HG03520 (cell line): ENCODE data around the gene TRPM3.

Experiments
- ATAC-seq: cut with Tn5 transposase; IDR thresholded peaks from one replicate; pipeline ENCODE4 v1.9.1; 2021; ENCODE audit warnings: mild to moderate bottlenecking, moderate library complexity; ENCODE audit not compliant: unreplicated experiment

Gene TRPM3

DNA sequence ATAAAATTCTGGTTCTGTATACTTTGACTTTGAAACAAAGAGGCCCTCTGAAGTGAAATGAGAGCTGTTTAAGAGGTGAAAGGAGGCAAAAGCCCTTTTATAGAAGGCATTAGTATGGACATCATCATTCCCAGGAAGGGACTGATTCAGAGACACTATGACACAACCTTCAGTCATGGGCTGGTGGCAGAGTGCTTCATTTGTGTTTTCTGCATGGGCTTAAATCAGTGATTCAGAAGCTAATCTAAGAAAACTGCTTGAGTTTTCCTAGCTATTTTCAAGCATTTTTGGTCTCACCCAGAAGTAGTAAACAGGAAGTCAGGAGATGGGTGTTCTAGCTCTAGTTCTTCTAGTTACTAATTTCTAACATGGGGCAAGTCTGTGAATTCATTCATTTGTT is 288.9 kb downstream of the TRPM3 start:
- no peak for ATAC-seq

GRCh38 chr9:70830618-70831017 is 290.8 kb downstream of the TRPM3 start:
- no peak for ATAC-seq

- no peak for ATAC-seq
These were observed 291.7 kb downstream of the TRPM3 start for GRCh38 chr9:70829591-70830265.

DNA sequence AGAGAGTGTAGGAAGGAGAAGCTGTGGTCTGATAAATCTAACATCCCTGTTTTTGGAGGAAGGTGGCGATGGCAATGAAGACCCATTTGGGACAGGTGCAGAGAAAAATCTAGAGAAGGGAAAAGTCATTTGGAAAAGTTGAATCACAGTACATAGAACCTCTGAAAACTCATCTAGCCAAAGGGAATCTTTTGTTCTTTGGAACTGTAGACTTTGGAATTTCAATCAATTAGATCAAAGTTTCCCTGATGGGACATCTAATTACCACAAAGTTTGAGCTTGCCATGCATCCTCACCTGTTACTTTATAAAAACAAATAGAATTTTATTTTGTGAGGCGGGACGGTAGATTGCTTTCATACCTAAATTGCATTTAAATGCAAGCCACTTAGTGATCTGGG is 294.9 kb downstream of the TRPM3 start:
- no peak for ATAC-seq

DNA sequence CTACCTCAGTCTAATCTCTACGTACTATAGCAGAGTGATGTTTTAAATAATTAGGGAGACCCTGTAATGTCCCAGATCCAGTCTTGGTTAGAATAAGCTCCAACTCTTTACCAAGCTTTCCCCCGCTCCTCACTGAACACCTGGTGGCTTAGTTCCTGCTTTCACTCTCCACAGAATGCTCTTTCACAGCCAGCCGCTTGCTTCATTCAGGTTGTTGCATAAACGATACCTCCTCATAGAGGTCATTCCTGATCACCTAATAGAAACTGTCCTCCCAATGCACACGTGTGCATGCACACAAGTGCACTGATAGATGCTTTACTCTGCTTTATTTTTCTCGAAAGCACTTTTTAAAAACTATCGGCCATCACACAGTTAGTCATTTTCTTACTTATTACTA is 298.1 kb downstream of the TRPM3 start:
- no peak for ATAC-seq

- ATAC-seq: no peak
These were observed 304.1 kb downstream of the TRPM3 start for GRCh38 chr9:70817311-70817710.

DNA sequence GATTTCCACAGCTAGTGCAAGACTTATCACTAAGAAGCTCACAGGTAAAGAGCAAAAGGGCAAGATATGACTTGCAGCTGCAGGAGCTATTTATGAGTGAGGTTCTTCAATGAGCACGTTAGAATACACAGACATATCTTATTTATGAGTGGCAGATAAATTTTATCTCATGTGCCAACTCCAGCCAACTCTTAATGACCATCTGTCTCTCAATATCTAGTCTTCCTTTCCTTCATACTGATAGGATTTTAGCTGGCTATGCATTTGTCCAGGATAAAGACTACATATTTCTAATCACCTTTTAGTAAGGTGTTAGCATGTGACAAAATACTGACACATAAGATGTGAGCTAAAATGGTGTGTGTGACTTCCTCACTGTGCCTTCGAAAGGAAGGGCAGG is 304.5 kb downstream of the TRPM3 start:
- no peak for ATAC-seq

DNA sequence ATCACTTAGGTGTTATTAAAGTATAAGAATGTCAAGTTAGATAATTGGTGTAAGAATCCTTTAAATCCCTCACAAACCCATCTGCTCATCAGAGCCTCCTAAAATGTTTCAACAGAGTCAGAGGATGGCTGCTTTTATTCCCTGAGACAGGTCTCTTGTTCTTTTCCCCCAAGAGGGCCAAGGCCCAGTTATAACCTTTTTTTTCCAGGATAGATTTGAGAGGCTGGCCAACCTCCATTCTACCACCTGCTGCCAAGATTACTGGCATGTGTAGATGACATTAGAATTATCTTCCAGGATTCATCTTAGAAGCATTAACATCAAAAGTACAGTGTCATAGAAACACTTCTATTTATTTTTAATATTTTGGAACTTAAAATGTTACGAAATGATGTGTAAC is 305.1 kb downstream of the TRPM3 start:
- ATAC-seq: no peak

DNA sequence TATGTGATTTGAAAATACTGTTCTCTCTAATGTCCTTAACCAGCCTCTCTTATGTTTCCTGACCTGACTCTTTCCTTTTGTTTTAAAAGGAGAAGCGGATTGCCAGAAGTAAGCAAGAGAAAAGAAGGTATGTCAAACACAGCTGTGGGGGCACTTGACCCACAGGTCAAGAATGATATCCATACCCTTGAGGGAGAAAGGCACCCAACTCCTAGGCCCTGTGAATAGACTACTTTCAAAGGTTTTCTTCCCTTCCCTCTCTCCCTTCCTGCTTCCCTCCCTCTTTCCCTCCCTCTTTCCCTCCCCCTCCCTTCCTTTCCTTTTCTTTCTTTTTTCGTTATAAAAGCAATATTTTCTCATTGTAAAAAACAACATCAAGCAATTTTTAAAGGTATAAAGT is 306.8 kb downstream of the TRPM3 start:
- ATAC-seq: no peak

GRCh38 chr9:70813141-70813540 is 308.3 kb downstream of the TRPM3 start:
- no peak for ATAC-seq

DNA sequence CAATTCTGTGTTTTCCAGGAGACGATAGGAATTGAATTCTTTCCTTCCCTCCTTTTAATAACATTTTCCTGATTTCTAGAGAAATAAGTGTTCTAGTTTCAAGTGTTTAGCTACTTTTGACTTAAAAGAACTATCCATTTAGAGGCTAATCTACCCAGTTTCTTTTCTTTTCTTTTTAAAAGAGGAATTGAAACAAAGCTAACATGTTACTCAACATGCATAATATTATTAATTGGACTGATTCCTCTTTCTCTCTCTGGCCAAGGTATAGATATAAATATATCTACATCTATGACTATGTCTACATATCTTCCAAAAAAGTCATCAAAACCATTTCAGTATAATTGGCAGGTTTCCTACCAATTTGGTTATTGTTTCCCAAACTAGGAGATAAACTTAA is 309.8 kb downstream of the TRPM3 start:
- no peak for ATAC-seq

GRCh38 chr9:70806875-70807274 is 314.5 kb downstream of the TRPM3 start:
- ATAC-seq: no peak

- no peak for ATAC-seq
These were observed 315.5 kb downstream of the TRPM3 start for GRCh38 chr9:70805949-70806348.

DNA sequence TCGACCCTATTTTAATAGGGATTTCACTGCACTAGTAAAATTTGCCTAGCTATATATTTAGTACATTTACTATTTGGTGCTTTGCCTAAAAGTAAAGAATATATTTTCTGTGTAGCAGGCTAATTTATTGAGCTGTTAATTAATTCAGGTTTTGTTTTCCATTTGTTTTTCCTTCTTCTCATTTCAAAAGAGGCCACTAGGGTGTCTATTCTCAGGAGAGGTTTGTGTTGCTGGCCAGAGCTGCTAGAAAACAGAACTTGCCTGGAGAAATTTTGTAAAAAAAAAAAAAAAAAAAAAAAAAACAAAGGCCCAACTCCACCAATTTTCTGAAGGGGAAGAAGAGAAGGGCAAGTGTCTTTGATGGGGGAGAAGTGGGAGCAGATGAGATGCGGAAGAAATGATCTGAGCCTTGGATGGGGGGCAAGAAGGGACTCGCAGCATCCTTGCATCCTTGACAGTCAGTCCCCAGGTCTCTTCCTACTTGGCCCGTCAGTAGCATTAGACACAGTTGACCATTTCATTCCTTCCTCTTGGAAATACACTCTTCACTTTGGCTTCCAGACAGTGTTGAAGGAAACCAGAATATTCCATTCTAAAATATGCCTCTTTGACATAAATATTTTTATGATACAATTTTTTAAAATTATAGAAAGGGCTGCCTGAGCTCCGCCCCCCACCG is 318.5 kb downstream of the TRPM3 start:
- ATAC-seq: no peak

- no peak for ATAC-seq
These were observed 319.2 kb downstream of the TRPM3 start for GRCh38 chr9:70802206-70802605.

GRCh38 chr9:70801181-70801829 is 320.1 kb downstream of the TRPM3 start:
- no peak for ATAC-seq

DNA sequence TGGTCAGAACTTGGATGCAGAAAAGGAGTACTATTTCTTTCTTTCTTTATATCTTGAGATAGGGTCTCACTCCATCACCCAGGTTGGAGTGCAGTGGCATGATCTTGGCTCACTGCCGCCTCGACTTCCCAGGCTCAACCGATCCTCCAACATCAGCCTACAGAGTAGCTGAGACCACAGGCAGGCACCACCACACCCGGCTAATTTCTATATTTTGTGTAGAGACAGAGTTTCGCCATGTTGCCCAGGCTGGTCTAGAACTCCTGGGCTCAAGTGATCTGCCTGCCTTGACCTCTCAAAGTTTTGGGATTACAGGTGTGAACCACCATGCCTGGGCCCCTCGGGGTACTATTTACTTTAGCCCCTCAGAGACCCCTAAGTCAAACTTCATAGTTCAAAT is 323.4 kb downstream of the TRPM3 start:
- no peak for ATAC-seq

- ATAC-seq: no peak
These were observed 325.6 kb downstream of the TRPM3 start for GRCh38 chr9:70795841-70796240.

- ATAC-seq: no peak
These were observed 328.6 kb downstream of the TRPM3 start for GRCh38 chr9:70792796-70793195.

DNA sequence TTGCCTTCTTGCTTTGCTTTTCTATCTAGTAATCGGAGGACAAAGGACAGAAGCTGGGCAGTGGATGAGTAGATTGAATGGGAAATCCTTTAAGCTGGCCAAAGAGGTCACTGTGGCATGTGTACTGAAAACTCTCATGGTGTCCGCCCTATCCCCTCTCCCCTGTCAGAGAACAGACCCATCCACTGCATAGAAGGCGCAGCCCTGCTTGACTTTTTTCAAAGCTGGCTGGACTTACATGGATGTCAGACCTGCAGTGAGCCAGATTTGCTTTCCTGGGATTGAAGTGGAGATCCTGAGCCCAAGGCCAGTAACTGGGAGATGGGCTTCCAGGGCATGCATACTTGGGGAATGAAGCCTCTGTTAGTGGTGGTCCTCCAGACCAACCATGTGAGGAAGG is 329.5 kb downstream of the TRPM3 start:
- no peak for ATAC-seq

DNA sequence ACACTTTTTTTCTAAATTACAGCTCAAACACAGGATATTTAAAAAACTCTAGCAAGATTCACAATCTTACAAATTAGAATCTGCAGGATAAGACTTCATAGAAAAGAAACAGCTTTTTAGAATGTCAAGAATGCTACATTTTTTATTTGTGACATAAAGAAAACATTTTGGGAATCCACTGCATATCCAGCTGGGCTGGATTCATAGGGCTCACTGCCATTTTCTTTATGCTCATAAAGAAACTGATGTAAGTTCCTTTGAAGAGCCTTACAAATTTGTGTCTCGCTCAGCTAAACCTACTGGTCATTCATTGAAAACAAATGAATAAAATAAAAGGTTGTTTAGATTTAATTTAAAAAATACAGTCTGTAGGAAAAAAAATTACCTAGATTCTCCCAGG is 332.3 kb downstream of the TRPM3 start:
- no peak for ATAC-seq

DNA sequence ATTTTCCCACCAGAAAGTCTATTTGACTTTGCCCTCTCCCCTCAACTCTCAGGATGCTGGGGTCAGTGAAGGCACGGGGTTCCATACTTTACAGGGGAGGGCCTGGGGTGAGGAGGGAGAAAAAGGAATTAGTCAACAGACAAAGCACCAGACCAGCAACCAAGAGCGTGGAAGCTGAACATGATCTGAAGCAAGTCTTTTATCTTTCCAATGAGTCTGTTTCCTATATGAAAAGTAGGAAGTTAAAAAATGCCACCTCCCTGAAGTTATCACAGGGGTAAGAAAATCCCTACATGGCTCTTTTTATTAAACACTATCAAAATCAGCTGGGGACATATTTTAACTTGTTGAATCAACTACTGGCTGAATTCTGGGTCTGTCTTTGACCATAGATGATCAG is 337.0 kb downstream of the TRPM3 start:
- ATAC-seq: no peak
